Erythroblast (primary cell): ENCODE results near the gene ARMS2.

ENCODE experiments used
- DNase-seq, 2 experiments: peaks; one replicate each; lab custom pipeline; 2025; lab: John Stamatoyannopoulos, UW
- GATA1 ChIP-seq: IDR thresholded peaks from 2 replicates; pipeline ENCODE4 v1.6.1; 2011; ENCODE audit warnings: low read depth, mild to moderate bottlenecking, control low read depth, low read length, moderate library complexity
- POLR2A ChIP-seq: IDR thresholded peaks from 2 replicates; pipeline ENCODE4 v1.6.1; 2011; ENCODE audit warnings: mild to moderate bottlenecking, low read length

ARMS2 gene

DNA sequence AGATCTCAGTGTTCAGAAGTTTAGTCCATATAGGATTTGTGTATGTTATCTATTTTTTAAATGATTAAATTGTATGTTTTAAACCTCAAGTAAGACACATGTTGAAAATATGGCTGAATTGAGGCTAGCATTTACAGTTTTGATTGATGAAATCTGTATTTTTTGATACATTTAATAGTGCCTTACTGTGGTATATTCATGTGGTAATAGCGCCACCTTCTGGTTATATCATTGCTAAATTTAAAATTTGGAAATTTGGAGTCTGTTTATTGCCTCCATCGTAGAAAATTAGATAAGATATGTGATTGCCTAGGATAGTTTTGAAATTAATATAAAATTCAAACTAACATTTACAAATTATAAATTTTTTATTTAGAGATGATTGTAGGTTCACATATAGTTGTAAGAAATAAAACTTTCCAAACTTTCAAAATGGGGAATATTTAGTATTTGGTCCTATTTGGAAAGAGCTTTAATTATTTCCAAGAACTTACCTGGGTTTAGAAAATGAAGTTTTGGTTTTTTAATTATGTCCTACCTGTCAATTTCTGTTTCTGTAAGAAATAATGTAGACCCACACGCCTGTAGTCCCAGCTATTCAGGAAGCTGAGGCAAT lies 19.1 kb upstream of the ARMS2 start:
- peak; percentile 35 to 62 for DNase-seq
- TF ChIP-seq POLR2A: no peak
- TF ChIP-seq GATA1: no peak

DNA sequence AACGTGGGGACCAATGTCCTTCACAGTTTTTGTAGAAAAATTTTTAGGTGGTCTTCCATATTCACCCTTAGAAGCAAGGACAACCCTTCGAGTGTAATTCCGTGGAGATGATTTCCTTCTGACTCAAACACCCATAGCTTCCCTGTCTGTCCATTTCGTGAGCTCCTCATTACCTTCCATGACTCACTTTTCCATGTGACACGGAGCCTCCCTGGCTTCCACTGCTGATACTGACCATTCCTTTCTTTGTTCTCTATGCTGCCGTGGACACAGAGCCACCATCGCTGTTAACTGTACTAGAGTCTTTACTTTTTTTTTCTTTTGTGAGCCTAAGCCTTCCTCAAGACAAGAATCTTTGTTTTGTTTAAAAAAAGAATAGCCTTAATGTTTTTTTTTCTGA lies 12.5 kb upstream of the ARMS2 start:
- DNase-seq: no peak
- TF ChIP-seq POLR2A: no peak

DNA sequence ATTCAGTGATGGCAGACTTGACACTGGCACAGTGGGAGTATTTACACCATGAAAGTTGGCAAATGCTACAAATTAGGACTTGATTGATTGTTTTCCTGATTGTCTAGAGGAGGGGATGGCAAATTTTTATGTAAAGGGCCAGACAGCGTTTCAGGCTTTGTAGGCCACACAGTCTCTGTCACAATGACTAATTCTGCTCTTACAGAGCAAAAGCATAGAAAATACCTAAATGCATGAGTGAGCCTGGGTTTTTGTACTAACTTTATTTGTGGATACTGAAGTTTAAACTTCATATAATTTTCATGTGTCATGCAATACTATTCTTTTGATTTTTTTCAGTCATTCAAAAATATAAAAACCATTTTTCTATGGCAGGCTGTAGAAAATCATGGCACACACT lies 9.0 kb upstream of the ARMS2 start:
- DNase-seq: no peak
- TF ChIP-seq POLR2A (no peak), GATA1 (no peak)

DNA sequence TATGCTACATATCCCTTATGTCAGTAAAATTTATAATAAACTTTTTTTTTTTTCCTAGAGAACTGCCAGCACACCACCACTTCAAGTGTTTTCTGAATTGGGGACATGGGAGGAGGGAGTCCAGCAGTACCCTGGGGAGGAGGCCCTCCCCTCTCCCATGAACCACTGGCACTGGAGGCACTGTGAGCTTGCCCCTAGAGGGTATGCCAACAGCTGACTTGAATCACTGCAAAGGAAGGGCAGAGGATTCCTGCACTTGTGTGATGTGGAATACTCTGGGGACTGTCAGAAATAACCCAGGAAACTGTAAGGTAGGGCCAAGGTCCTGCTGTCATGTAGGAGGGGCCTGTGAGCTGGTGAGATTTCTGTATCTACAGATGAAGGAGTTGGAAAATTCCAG lies 8.5 kb upstream of the ARMS2 start:
- no peak for DNase-seq
- no peak for TF ChIP-seq GATA1
- TF ChIP-seq POLR2A: no peak

DNA sequence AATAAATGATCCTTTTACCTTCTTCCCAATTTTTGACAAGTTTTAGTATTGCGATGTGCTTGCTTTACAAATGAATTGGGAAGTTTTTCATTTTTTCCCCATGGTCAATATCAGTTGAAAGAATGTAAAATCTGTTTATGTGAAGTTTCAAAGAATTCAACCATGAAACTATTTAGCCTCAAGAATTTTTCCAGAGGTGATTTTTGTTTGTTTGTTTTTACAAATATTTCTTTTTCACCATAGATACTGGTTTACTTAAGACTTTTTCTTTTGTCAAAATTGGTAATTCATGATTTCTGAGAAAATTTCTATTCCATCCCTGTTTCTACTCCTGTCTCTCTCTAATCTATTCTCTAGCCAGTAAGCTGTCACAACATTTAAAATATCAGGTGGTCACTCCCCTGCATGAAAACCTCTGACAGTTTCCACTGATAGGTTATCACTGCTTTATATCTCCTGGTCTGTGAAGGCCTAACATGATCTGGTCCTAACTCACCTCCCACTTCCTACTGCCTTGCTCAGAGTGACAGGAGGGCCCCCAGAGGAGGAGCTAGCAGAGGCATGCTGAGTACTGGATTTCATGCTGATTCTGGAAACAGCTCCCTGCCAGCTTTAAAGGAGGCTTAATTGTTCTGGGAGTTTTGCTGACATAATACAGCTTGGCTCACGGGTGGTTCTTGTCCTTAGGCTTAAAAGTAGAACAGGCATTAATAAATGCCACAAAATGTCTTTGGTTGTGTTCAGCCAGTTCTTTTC lies 7.6 kb upstream of the ARMS2 start:
- DNase-seq: no peak
- TF ChIP-seq GATA1: no peak
- TF ChIP-seq POLR2A: no peak

DNA sequence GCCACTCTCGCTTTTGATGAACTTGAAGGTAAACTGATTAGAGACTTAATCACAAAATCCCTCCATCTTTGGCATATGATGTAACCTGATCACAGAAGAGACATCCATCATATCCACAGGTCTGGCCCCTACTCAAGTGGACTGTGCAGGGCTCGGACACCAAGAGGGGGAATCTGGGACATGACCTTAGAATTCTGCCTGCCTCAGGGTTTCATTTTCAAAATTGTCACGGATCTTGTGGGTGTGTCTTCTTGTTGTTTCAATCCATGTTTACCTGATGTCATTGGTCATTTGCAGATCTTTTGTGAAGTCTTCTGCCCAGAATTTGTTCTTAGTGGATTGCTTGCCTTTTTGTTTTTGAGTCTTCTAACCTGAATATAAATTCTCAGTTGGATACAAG lies 5.9 kb upstream of the ARMS2 start:
- TF ChIP-seq GATA1 (no peak), POLR2A (no peak)

DNA sequence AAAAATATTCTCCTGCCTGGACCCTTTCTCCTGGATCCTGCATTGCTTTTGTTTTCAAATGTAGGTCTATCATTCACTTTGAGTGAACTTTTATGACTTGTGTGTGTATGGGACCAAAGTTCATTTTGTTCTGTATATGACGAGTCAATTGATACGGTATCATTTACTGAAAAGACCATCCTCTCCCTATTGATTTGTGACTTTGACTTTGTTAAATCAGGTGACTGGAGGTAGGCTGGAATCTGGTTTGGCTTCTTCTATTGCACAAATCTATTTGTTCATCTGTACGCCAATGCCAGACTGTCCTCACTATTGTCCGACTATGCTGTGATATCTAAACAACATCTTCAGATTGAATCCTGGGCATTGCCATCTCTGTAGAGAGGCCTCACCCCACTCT lies 5.3 kb upstream of the ARMS2 start:
- DNase-seq: no peak
- TF ChIP-seq GATA1 (no peak), POLR2A (no peak)

More for the DNA sequence above, 5.9 kb upstream of the ARMS2 start:
- no peak for DNase-seq

DNA sequence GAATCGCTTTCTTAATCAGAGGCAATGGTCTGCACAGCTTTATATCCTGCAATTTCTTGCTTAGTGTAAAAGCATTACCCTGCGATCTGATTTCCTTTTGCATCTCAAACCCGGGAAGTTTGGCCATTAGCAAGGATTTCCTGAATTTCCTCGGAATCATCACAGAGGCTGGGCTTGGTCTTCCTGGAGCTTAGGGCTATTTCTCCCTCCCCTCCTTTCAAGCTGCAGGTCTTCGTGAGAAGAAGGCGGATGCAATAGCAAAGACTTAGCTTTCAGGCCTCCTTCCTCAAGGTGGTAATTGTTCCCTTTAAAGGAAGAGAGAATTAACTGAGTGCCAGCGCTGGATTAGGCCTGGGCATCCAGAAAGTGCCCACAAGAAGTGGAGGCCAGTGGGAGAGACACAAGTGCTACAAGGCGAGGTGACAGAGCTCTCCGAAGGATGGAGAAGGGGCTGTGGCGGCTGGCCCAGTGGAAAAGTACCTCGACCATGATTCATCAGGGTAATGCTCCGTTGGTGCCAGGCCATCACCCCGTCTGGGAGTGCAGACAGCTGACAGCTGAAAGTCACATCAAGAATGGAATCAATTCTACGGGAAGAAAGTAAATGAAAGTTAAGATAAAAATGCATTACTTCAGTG lies 4.0 kb upstream of the ARMS2 start:
- no peak for DNase-seq
- TF ChIP-seq POLR2A (no peak), GATA1 (no peak)

DNA sequence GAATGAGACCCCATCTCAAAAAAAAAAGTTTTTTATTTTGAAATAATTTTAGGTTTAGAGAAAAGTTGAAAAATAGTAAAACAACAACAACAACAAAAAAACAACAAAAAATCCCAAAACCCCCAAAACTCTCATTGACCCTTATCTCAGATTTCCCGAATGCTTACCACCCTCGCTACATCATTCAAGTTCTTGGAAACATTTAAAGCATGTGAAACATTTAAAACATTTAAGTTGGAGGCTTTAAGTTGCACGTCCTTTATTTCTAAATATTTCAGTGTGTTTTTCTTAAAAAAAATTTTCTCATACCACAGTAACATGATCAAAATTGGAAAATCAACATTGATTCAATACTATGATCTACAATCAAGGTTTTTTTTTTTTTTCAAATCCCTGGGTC lies 382 bp upstream of the ARMS2 start:
- TF ChIP-seq POLR2A: no peak
- TF ChIP-seq GATA1: no peak
- DNase-seq: no peak

DNA sequence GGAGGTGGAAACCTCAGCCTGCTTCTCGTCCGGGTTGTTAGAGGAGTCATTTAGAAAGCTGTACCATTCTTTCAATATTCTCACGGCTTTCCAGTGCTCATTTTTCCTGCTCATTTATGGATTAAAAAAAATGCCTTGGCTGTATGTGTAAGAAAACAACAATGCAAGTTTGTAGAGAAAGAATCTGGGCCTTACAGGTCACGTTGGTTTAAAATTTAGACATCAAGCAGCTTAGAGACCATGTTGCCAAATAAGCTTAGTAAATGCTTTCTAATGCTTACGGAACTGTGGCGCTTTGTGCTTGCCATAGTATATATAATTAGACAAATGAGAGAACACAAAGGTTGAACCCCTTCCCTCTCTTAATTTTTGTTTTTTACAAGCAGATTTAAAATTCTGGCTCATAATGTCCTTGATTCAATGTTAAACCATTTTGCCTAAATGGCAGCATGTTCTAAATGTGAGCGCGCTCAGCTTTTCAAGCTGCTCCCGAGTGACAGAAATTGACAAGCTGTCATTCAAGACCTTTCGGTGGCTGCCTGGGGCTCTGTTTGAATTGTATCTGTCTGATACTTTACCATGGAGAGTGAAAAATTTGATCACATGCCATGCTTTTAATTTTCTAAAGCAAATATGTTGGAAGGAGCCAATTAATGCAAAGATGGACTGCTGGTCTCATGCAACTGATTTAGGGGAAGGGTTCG lies 1.1 kb downstream of the ARMS2 start:
- TF ChIP-seq POLR2A (no peak), GATA1 (no peak)
- no peak for DNase-seq

DNA sequence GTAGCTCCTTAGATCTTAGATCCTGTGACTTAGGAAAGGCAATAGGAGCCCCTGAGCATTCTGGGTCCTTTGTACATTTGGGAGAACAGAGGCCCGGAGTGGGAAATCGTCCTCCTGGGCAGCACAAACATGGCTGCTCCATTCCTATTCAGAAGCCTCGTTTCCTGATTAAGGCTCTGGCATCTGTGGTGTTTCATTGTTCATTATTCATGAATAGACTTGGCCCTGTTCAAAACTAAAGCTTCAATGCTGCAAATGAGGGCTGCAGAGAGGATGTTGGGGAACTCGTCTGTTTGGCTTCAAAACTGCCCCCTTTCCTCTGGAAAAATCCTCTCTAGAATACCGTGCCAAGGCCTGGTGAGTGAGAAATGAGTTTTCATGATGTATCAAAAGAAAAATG lies 3.5 kb downstream of the ARMS2 start:
- TF ChIP-seq POLR2A: no peak
- TF ChIP-seq GATA1: no peak
- no peak for DNase-seq

DNA sequence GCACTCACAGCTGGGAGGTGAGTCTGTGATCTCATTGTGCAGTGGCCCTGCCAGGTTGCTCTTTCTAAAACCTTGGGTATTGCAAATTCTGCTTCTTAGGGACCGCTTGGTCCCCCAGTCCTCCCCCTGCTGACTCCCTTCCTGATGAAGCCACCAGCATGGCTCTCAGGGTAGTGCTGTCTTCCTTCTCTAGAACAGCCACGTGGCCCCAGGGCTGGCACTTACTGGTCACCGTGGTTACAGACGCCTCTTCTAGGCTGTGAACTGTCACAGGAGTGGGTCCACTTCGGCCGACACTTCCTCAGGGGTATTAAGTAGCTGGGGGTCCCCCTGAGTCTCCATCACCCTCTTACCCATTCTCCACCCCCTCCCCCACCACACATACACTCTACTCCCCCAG lies 4.2 kb downstream of the ARMS2 start:
- TF ChIP-seq POLR2A: no peak
- no peak for TF ChIP-seq GATA1
- DNase-seq: no peak

DNA sequence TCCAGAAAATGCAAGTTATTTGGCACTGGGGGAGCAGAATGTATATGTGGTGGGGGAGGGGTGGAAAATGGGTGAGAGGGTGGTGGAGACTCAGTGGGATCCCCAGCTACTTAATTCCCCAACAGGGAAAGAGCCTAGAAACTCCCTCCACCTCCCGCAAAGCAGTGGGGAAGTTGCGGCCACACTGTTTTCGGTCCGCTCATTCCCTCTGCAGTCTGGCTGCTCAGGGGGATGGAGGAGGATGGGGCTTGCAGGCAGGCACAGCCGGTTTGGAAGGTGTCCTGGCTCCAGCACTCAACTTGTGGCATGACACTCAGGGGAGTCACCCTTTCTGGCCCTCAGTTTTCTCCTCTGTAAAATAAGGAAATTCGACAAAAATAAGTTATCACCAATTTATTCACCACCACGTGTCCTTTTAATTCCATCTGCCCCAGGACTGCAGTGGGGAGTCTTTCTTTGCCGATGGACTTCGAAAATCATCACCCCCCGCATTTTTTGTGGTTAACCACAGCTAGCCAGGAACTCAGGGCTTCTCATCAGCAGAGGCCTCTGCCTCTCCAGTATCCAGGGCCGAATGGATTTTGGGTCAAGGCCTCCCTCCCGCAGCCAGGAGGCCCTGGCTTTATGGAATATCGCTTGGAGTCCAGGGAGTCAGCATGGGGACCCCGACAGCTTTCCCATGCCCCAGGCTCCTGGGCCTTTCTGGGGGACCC lies 5.3 kb downstream of the ARMS2 start:
- DNase-seq: no peak
- TF ChIP-seq POLR2A (no peak), GATA1 (no peak)
